Measurements from ENCODE around the gene POU2F1. TPM values are rescaled to one million over a fixed set of nuclear protein-coding genes. Genes with fewer than 3 reads are reported as not detected.
A peak's percentile ranks its signal among the peaks of the same experiment; 100 is the strongest.

The POU2F1 gene
- total RNA-seq, 6 donors from 2014 or later, result 9.1 to 26.8 (median 15.6) TPM

DNA sequence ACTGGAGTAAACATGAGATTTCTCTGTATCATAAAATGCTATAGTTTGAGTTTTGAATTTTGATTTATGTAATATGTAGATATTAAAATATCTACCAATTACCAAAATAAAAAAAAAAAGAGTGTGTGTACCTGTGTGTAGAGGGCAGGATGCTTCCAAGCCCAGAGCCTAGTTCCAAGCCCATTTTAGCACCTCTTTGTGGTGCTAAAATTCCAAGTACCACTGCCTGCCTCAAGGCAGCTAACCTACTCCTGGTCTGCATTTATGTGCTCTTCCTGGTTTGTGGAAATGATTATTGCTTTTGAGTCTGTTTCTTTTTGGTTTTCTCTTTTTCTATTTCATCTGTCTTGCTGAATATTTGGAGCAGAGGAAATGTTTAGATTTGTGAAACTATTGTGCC lies 8.7 kb upstream of the POU2F1 start:
- DNase-seq, result no peak
- TF ChIP-seq POLR2A (IDR thresholded peaks at IDR 0.05), result no peak
- TF ChIP-seq POLR2AphosphoS5 (IDR thresholded peaks at IDR 0.05), result no peak
- TF ChIP-seq, protein P1, sequence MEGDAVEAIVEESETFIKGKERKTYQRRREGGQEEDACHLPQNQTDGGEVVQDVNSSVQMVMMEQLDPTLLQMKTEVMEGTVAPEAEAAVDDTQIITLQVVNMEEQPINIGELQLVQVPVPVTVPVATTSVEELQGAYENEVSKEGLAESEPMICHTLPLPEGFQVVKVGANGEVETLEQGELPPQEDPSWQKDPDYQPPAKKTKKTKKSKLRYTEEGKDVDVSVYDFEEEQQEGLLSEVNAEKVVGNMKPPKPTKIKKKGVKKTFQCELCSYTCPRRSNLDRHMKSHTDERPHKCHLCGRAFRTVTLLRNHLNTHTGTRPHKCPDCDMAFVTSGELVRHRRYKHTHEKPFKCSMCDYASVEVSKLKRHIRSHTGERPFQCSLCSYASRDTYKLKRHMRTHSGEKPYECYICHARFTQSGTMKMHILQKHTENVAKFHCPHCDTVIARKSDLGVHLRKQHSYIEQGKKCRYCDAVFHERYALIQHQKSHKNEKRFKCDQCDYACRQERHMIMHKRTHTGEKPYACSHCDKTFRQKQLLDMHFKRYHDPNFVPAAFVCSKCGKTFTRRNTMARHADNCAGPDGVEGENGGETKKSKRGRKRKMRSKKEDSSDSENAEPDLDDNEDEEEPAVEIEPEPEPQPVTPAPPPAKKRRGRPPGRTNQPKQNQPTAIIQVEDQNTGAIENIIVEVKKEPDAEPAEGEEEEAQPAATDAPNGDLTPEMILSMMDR (IDR thresholded peaks at IDR 0.05), result no peak
- TF ChIP-seq EP300 (IDR thresholded peaks at IDR 0.05), result no peak
- no peaks in the 10 kb centered on the region for H3K27me3 ChIP-seq
- peaks cover 0 to 13% (median 6%) of the 10 kb centered on the region in 4 donors for H3K9me3 ChIP-seq
- H3K4me3 ChIP-seq, result no peak overlapping the region
- no peak overlapping the region for H3K27ac ChIP-seq
- H3K4me1 ChIP-seq, result no peaks in the 10 kb centered on the region
- H3K36me3 ChIP-seq, result no peaks in the 10 kb centered on the region
- ATAC-seq (ENCODE audit: low FRiP score in 2 of 2), result no peak

GRCh38 chr1:167216809-167217208 lies 3.9 kb upstream of the POU2F1 start:
- ATAC-seq (ENCODE audit: low FRiP score in 2 of 2) (no peak), DNase-seq (no peak)
- Histone ChIP-seq H3K4me3 (no peak overlapping the region), H3K4me1 (peaks cover 0 to 7% (median 3%) of the 10 kb centered on the region in 4 donors), H3K27me3 (no peaks in the 10 kb centered on the region), H3K9me3 (no peaks in the 10 kb centered on the region), H3K27ac (no peak overlapping the region), H3K36me3 (no peaks in the 10 kb centered on the region)
- TF ChIP-seq POLR2AphosphoS5 (IDR thresholded peaks at IDR 0.05), result no peak
- no peak for TF ChIP-seq POLR2A (IDR thresholded peaks at IDR 0.05)
- TF ChIP-seq, protein P1 (IDR thresholded peaks at IDR 0.05), result no peak

GRCh38 chr1:167219194-167219593 lies 1.5 kb upstream of the POU2F1 start:
- ATAC-seq (ENCODE audit: low FRiP score in 2 of 2), result no peak

GRCh38 chr1:167219646-167220536 lies 795 bp upstream of the POU2F1 start:
- TF ChIP-seq, protein P1 (IDR thresholded peaks at IDR 0.05), result no peak
- TF ChIP-seq POLR2A (IDR thresholded peaks at IDR 0.05) (peak; percentile 33 to 58 (median 42)), POLR2AphosphoS5 (IDR thresholded peaks at IDR 0.05) (peak in 1 of 2 donors; percentile 21)
- Histone ChIP-seq H3K27me3 (no peaks in the 10 kb centered on the region), H3K27ac (peak overlapping the region; percentile 56 to 97 (median 84)), H3K9me3 (no peaks in the 10 kb centered on the region), H3K4me1 (peaks cover 15 to 22% (median 20%) of the 10 kb centered on the region in 4 donors), H3K36me3 (no peaks in the 10 kb centered on the region), H3K4me3 (peak overlapping the region; percentile 36 to 93 (median 89))
- WGBS, 2 donors, result 1% methylated on average over 36 to 54 of the region's 55 CpGs
- peak; percentile 90 to 92 for DNase-seq
- ATAC-seq (ENCODE audit: low FRiP score in 2 of 2), result peak; percentile 80 to 81

More at GRCh38 chr1:167219194-167219593, 1.5 kb upstream of the POU2F1 start:
- H3K4me1 ChIP-seq, result peaks cover 15 to 22% (median 18%) of the 10 kb centered on the region in 4 donors
- 33 to 34% methylated on average over 5 of the region's 5 CpGs for WGBS, 2 donors
- H3K36me3 ChIP-seq, result no peaks in the 10 kb centered on the region
- H3K27me3 ChIP-seq, result no peaks in the 10 kb centered on the region
- H3K4me3 ChIP-seq, result peak overlapping the region in 3 of 4 donors; percentile 86 to 93 (median 92)
- DNase-seq, result no peak
- H3K9me3 ChIP-seq, result no peaks in the 10 kb centered on the region
- peak overlapping the region in 2 of 4 donors; percentile 56 to 78 for H3K27ac ChIP-seq
- TF ChIP-seq EP300 (IDR thresholded peaks at IDR 0.05) (no peak), POLR2AphosphoS5 (IDR thresholded peaks at IDR 0.05) (no peak)
- TF ChIP-seq, protein P1 (IDR thresholded peaks at IDR 0.05), result no peak

All from upper lobe of left lung (tissue), 6 donors.